Glutamatergic neuron (in vitro differentiated cells): ENCODE data around the gene RAB40A. TPM values are rescaled to one million over a fixed set of nuclear protein-coding genes. Genes with fewer than 3 reads are reported as not detected.

Source experiments
- DNase-seq: peaks from one replicate; pipeline ENCODE4 v3.0.0; 2022
- H3K27ac Mint-ChIP-seq: one replicate; pipeline ENCODE4 v1.8.0; 2020; ENCODE audit warnings: mild to moderate bottlenecking, mixed read lengths, inconsistent platforms; ENCODE audit not compliant: unreplicated experiment
- H3K27me3 Mint-ChIP-seq: one replicate; pipeline ENCODE4 v1.8.0; 2020; ENCODE audit warnings: mild to moderate bottlenecking, moderate library complexity, mixed read lengths, inconsistent platforms; ENCODE audit not compliant: unreplicated experiment
- H3K36me3 Mint-ChIP-seq: one replicate; pipeline ENCODE4 v1.8.0; 2020; ENCODE audit warnings: mild to moderate bottlenecking, mixed read lengths, inconsistent platforms; ENCODE audit not compliant: unreplicated experiment
- H3K4me1 Mint-ChIP-seq: one replicate; pipeline ENCODE4 v1.8.0; 2020; ENCODE audit warnings: mild to moderate bottlenecking, low read depth, mixed read lengths, inconsistent platforms; ENCODE audit not compliant: unreplicated experiment
- H3K4me3 Mint-ChIP-seq: one replicate; pipeline ENCODE4 v1.8.0; 2020; ENCODE audit warnings: mild to moderate bottlenecking, mixed read lengths, inconsistent platforms; ENCODE audit not compliant: unreplicated experiment
- H3K9me3 Mint-ChIP-seq: one replicate; pipeline ENCODE4 v1.8.0; 2020; ENCODE audit warnings: mild to moderate bottlenecking, moderate library complexity, mixed read lengths, inconsistent platforms; ENCODE audit not compliant: unreplicated experiment
- total RNA-seq: library from RNA; stranded (reverse); fragmentation: NEBNext Ultra II Directional; extraction: Animal tissue kit (Norgen Biotek cat#: 25700); gene quantifications from one replicate; pipeline ENCODE4 v1.2.1, GENCODE V29; 2021; ENCODE audit not compliant: unreplicated experiment
- TF ChIP-seq, protein P1 (sequence below): fragments of 200-600 bp; sonication (generic); IDR thresholded peaks from one replicate; pipeline ENCODE4 v1.5.0; 2021; ENCODE audit not compliant: partially characterized antibody, unreplicated experiment

The RAB40A gene
- total RNA-seq, 1 donor from 2014 or later: 0.47 TPM

DNA sequence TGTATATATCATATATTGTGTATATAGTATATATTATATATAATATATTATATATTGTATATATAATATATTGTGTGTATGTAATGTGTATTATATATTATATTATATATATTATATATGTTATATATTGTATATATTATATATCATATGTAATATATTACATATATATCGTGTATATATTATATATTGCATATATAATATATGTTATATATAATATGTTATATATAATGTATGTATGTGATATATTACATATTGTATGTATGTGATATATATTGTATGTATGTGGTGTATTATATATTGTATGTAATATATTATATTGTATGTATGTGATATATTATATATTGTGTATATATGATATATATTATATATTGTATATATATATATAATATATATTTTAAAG lies 30.5 kb downstream of the RAB40A start:
- TF ChIP-seq, protein P1, sequence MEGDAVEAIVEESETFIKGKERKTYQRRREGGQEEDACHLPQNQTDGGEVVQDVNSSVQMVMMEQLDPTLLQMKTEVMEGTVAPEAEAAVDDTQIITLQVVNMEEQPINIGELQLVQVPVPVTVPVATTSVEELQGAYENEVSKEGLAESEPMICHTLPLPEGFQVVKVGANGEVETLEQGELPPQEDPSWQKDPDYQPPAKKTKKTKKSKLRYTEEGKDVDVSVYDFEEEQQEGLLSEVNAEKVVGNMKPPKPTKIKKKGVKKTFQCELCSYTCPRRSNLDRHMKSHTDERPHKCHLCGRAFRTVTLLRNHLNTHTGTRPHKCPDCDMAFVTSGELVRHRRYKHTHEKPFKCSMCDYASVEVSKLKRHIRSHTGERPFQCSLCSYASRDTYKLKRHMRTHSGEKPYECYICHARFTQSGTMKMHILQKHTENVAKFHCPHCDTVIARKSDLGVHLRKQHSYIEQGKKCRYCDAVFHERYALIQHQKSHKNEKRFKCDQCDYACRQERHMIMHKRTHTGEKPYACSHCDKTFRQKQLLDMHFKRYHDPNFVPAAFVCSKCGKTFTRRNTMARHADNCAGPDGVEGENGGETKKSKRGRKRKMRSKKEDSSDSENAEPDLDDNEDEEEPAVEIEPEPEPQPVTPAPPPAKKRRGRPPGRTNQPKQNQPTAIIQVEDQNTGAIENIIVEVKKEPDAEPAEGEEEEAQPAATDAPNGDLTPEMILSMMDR: no peak
- Mint-ChIP-seq H3K9me3 (no peaks in the 10 kb centered on the region), H3K4me3 (no peak overlapping the region), H3K27me3 (peaks cover 3% of the 10 kb centered on the region), H3K4me1 (no peaks in the 10 kb centered on the region), H3K36me3 (no peaks in the 10 kb centered on the region), H3K27ac (no peak overlapping the region)
- DNase-seq: no peak

DNA sequence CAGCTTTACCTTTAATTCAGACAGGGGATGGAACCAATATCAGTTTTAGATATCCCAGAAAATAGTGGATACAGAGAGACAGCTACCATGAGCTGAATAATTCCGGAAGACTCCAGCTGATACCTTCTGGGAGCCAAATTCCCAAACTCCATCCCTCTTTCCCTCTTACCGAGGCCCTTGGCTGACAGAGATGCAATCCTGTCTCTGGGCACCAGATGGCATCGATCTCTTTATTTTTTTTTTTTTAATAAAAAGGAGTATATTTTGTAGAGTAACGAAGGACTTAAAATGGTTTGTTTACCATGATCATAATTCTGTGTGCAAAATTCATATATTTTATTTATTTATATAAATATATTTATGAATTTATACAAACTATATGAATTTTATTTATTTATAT lies 31.0 kb downstream of the RAB40A start:
- Mint-ChIP-seq H3K27me3 (peaks cover 3% of the 10 kb centered on the region), H3K9me3 (no peaks in the 10 kb centered on the region), H3K4me1 (no peaks in the 10 kb centered on the region), H3K4me3 (no peak overlapping the region), H3K27ac (no peak overlapping the region), H3K36me3 (no peaks in the 10 kb centered on the region)
- DNase-seq: no peak
- TF ChIP-seq, protein P1: peak; percentile 43

DNA sequence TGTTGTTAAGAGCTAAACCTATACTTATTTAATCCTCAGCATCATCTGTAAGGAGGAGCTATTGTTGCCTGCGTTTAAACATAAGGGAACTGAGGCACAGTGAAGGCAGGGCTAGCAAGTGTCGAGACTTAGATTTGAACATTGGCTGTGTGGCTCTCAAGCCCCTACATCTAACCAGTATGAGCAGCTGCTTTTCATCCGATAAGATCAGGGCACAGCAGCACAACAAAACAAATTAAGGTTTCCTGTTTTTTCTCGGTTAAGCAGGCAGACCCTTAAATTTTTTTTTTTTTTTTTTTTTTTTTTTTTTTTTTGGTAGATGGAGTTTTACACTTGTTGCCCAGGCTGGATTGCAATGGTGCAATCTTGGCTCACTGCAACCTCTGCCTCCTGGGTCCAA lies 35.6 kb downstream of the RAB40A start:
- DNase-seq: no peak
- peaks cover 3% of the 10 kb centered on the region for H3K27me3 Mint-ChIP-seq
- H3K36me3 Mint-ChIP-seq: no peaks in the 10 kb centered on the region
- TF ChIP-seq, protein P1: no peak
- no peaks in the 10 kb centered on the region for H3K4me1 Mint-ChIP-seq
- no peak overlapping the region for H3K4me3 Mint-ChIP-seq
- H3K9me3 Mint-ChIP-seq: no peaks in the 10 kb centered on the region
- no peak overlapping the region for H3K27ac Mint-ChIP-seq

DNA sequence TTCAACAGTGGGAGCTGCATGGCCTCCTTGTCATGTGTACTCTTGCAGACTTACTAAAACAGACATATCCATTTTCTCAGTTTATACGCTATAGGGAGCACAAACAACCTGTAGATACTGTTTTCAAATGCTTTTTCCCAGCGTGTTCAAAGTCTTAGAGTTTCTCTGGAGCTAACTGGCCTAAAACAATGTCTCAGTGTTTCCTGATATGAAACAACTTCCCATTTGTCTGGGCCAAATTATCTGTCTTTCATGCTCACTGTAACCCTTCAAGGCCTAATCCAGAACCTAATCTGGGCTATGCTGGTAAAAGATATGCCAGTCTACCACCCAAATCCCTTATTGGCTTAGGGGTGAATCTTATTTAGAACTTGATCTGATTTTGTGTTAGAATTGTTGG lies 38.8 kb downstream of the RAB40A start:
- Mint-ChIP-seq H3K27ac (no peak overlapping the region), H3K27me3 (no peaks in the 10 kb centered on the region), H3K9me3 (no peaks in the 10 kb centered on the region), H3K4me1 (no peaks in the 10 kb centered on the region), H3K36me3 (no peaks in the 10 kb centered on the region), H3K4me3 (no peak overlapping the region)
- TF ChIP-seq, protein P1: no peak
- no peak for DNase-seq

DNA sequence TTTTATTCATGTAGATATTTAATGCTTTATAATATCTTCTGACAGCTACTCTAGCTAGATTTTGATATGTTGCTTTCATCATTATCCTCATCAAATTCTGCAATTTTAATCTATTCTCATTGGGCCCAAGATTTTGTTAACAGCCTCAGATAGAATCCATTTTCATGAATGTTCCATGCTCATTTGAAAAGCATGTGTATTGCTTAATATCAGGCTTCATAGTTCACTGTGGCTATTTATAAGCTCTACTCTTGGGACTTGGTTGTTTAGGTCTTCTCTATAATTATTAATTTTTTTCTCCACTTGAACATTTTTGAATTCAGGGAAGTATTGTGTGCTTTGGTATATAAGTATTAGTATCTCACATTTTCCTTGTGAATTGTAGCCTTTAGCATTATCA lies 41.8 kb downstream of the RAB40A start:
- TF ChIP-seq, protein P1: no peak
- Mint-ChIP-seq H3K4me3 (no peak overlapping the region), H3K27me3 (no peaks in the 10 kb centered on the region), H3K36me3 (no peaks in the 10 kb centered on the region), H3K4me1 (no peaks in the 10 kb centered on the region), H3K27ac (no peak overlapping the region), H3K9me3 (no peaks in the 10 kb centered on the region)
- no peak for DNase-seq
